B cell (primary cell): ENCODE results near the gene MOK.

Source experiments
- EZH2 ChIP-seq: IDR thresholded peaks from 2 replicates; pipeline ENCODE4 v1.6.1; 2012; ENCODE audit warnings: borderline replicate concordance, low read depth, mild to moderate bottlenecking, moderate library complexity, low read length; ENCODE audit not compliant: insufficient read depth, poor library complexity, severe bottlenecking
- TF ChIP-seq, protein P1 (sequence below): fragments of 200-600 bp; IDR thresholded peaks from one replicate; pipeline ENCODE4 v1.8.0; 2022; ENCODE audit warnings: antibody characterized with exemption, mild to moderate bottlenecking

DNA sequence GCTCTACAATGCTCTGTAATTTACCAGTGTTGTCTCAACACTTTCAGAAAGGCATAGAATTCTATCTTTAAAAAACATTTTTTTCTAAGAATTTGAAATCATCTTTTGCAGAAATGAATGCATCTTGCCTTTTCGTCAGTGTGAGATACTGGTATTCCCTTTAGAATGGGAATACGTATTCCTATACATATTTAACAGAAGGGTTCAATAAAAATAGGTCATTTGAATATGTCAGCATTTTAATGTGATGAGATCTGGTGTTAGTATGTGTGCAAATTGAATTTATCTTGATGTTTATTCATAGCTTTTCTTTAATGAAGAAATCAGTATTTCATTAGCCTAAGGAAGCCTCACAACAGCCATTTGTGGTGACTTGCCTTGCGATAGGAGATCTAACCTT, 121.1 kb downstream of the MOK start:
- TF ChIP-seq, protein P1, sequence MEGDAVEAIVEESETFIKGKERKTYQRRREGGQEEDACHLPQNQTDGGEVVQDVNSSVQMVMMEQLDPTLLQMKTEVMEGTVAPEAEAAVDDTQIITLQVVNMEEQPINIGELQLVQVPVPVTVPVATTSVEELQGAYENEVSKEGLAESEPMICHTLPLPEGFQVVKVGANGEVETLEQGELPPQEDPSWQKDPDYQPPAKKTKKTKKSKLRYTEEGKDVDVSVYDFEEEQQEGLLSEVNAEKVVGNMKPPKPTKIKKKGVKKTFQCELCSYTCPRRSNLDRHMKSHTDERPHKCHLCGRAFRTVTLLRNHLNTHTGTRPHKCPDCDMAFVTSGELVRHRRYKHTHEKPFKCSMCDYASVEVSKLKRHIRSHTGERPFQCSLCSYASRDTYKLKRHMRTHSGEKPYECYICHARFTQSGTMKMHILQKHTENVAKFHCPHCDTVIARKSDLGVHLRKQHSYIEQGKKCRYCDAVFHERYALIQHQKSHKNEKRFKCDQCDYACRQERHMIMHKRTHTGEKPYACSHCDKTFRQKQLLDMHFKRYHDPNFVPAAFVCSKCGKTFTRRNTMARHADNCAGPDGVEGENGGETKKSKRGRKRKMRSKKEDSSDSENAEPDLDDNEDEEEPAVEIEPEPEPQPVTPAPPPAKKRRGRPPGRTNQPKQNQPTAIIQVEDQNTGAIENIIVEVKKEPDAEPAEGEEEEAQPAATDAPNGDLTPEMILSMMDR, result no peak
- no peak for TF ChIP-seq EZH2
